Heart left ventricle (tissue), 16 donors: Measurements from ENCODE around the gene EXOC3L4. TPM values are rescaled to one million over a fixed set of nuclear protein-coding genes. Genes with fewer than 3 reads are reported as not detected.
"Not testable (repeated sequence)": the region's sequence is repeated elsewhere in the genome, so short reads cannot be mapped to it uniquely, and the experiment has no call there.

Experiments used
- ATAC-seq, 4 donors: fragments of 200-7000 bp; cut with Tn5 transposase; one replicate each; pipeline ENCODE4 v1.9.1; 2020 to 2022; ENCODE audit warnings: moderate library complexity in 4 of 4, mild to moderate bottlenecking in 3 of 4, moderate number of reproducible peaks in 1 of 4
- DNase-seq, 5 donors: peaks; one replicate each; pipeline ENCODE4 v3.0.0-alpha.2; 2020
- H3K27ac ChIP-seq, 12 donors: fragments of 200-600 bp; sonication (generic) in 4 of 12; one replicate each; pipeline versions ENCODE4 v1.5.0 to v1.8.0; 2016 to 2022; ENCODE audit warnings: mild to moderate bottlenecking in 2 of 12
- H3K27me3 ChIP-seq, 9 donors: fragments of 200-600 bp; sonication (generic) in 2 of 9; one replicate each; pipeline versions ENCODE4 v1.5.1 to v1.8.0; 2016 to 2022; ENCODE audit warnings: mild to moderate bottlenecking in 3 of 9
- H3K36me3 ChIP-seq, 9 donors: fragments of 200-600 bp; sonication (generic) in 2 of 9; one replicate each; pipeline versions ENCODE4 v1.5.0 to v1.8.0; 2018 to 2022; ENCODE audit warnings: mild to moderate bottlenecking in 2 of 9
- H3K4me1 ChIP-seq, 12 donors: fragments of 200-600 bp; sonication (generic) in 4 of 12; one replicate each; pipeline versions ENCODE4 v1.5.0 to v1.8.0; 2016 to 2022; ENCODE audit warnings: mild to moderate bottlenecking in 3 of 12
- H3K4me3 ChIP-seq, 12 donors: fragments of 200-600 bp; sonication (generic) in 4 of 12; one replicate each; pipeline versions ENCODE4 v1.5.0 to v1.8.0; 2017 to 2022; ENCODE audit warnings: mild to moderate bottlenecking in 9 of 12, moderate library complexity in 4 of 12
- H3K9me3 ChIP-seq, 12 donors: fragments of 200-600 bp; sonication (generic) in 4 of 12; one replicate each; pipeline versions ENCODE4 v1.5.0 to v1.8.0; 2016 to 2022; ENCODE audit warnings: mild to moderate bottlenecking in 1 of 12
- CTCF ChIP-seq, 12 donors: fragments of 200-600 bp; sonication (generic) in 4 of 12; IDR thresholded peaks; one replicate each; pipeline versions ENCODE4 v1.5.0 to v1.8.0; 2018 to 2022; ENCODE audit warnings: antibody characterized with exemption in 12 of 12, mild to moderate bottlenecking in 5 of 12
- POLR2A ChIP-seq, 2 donors: fragments of 450-650 bp; IDR thresholded peaks; one replicate each; pipeline ENCODE4 v1.6.1; 2017; ENCODE audit warnings: antibody characterized with exemption in 2 of 2, mild to moderate bottlenecking in 2 of 2, moderate library complexity in 2 of 2
- WGBS, 4 donors: extraction: QIAGEN DNeasy Blood & Tissue Kit in 2 of 4; methylation state at CpG; one replicate each; pipeline versions ENCODE4 v1.1.5 to v1.1.7; 2013 to 2018; 5-methylcytosine and 5-hydroxymethylcytosine counted together
- intact Hi-C, 10 donors: fragments of 100-400 bp; cut with DNase I; formaldehyde crosslinking; loops; one replicate each; pipeline versions ENCODE4 v1.11.1 to v1.14.2; 2022
- long read RNA-seq, 3 donors: library from polyadenylated mRNA; unstranded; transcript quantifications; one replicate each; pipeline ENCODE4 v2.0.0, GENCODE V29; 2020 to 2021
- polyA plus RNA-seq, 2 donors: library from polyadenylated mRNA; stranded (reverse); fragments of 200-250 nt; gene quantifications; one replicate each; pipeline ENCODE4 v1.2.3, GENCODE V29; 2013
- total RNA-seq, 9 donors: library from RNA; depleted of rRNA in 2 of 9; stranded (reverse); fragments of >200 nt in 2 of 9; fragmentation: NEBNext Ultra II Directional in 3 of 9; extraction: Animal tissue kit (Norgen Biotek cat#: 25700) in 3 of 9; gene quantifications; one replicate each; pipeline versions ENCODE4 v1.1.0 to v1.2.4, GENCODE V29; 2016 to 2023
- donor health status: ischemic (EF 13 %, LVEDD 7.1; RV severe dilation, severe dysfunction).
- donor health status: healthy with polysubstance abuse.
- donor health status: DM: no; HTN: yes; CAD: no.
- donor health status: DM: no; HTN: no; CAD: no.
- donor health status: ischemic (EF 25% LVEDD 6.9; RV normal size, moderate dysfunction).
- donor health status: ischemic (EF 25% LVEDD 5.7; RV mildly dilated, moderate dysfunction).
- donor health status: healthy.
- donor health status: DM: yes; HTN: yes; CAD: no.
- donor health status: ischemic (EF 35%, LVEDD 5.7; RV mildly dilated, moderate dysfunction).
- donor health status: nonischemic (EF 11% LVEDD 7.7; RV severe dilation, severe dysfunction).
- donor health status: DM: yes; HTN: yes; CAD: no.
- donor health status: PGD.
- donor health status: ischemic (EF 29% LVEDD 5.4; RV normal size, mild dysfunction).
- donor health status: nonischemic (EF 23%, LVEDD 6.1; RV moderate dilation, normal function).

Gene EXOC3L4
- total RNA-seq (1 to 10 TPM in 1 of 9 donors, under 1 TPM in 3, not detected in 5; 0.21 to 3.2 (median 0.48) TPM), polyA plus RNA-seq (under 1 TPM; 0.37 to 0.53 TPM)
- long read RNA-seq, donor 1 = 0 reads
- long read RNA-seq, donor 2 = 0 reads
- long read RNA-seq, donor 3 = 0 reads

GRCh38 chr14:103094406-103095209 is at the start of gene EXOC3L4:
EXOC3L4 (plus strand) TSS chr14:103094725; CDS start chr14:103100220, 5,495 bp downstream.
- 63 to 88% (median 72%) methylated on average over 17 to 23 of the region's 23 CpGs for WGBS, 4 donors
- intact Hi-C loops = loop anchor here in 3 of 10 donors (5.0 to 10.0 kb wide), 2 partner anchors 88 to 400 kb away; no protein-coding TSS in a partner anchor
- no peak for TF ChIP-seq POLR2A (IDR thresholded peaks at IDR 0.05)
- no peak for TF ChIP-seq CTCF (IDR thresholded peaks at IDR 0.05)
- H3K36me3 ChIP-seq = no peaks in the 10 kb centered on the region
- H3K9me3 ChIP-seq = no peaks in the 10 kb centered on the region
- peak within 1 kb of the TSS in 10 of 12 donors; percentile 33 to 74 (median 57) for H3K27ac ChIP-seq
- H3K27me3 ChIP-seq = peaks cover 0 to 25% (median 5%) of the 10 kb centered on the region in 9 donors
- peaks cover 0 to 32% (median 6%) of the 10 kb centered on the region in 12 donors for H3K4me1 ChIP-seq
- peak in 2 of 4 donors; percentile 38 to 47 for ATAC-seq
- peak within 1 kb of the TSS in 9 of 12 donors; percentile 7 to 44 (median 28) for H3K4me3 ChIP-seq
- peak in 1 of 5 donors; percentile 50 for DNase-seq

GRCh38 chr14:103045371-103045869 is 49.1 kb upstream of the EXOC3L4 start:
- DNase-seq (no peak), ATAC-seq (peak in 3 of 4 donors; percentile 16 to 41 (median 25))
- Histone ChIP-seq H3K4me3 (no peak overlapping the region), H3K27me3 (no peaks in the 10 kb centered on the region), H3K36me3 (peaks cover 0 to 23% (median 14%) of the 10 kb centered on the region in 9 donors), H3K4me1 (peaks cover 0 to 48% (median 30%) of the 10 kb centered on the region in 12 donors), H3K27ac (no peak overlapping the region), H3K9me3 (peaks cover 0 to 7% (median 0%) of the 10 kb centered on the region in 12 donors)
- intact Hi-C loops = no loop called here
- TF ChIP-seq POLR2A (IDR thresholded peaks at IDR 0.05) (no peak), CTCF (IDR thresholded peaks at IDR 0.05) (no peak)
- WGBS, 4 donors = 30 to 32% (median 31%) methylated on average over 15 of the region's 15 CpGs

- intact Hi-C loops, H3K9me3 ChIP-seq, DNase-seq, ATAC-seq, H3K4me3 ChIP-seq, H3K27ac ChIP-seq, H3K27me3 ChIP-seq: not testable (repeated sequence)
- 86 to 97% (median 96%) methylated on average over 8 of the region's 8 CpGs for WGBS, 4 donors
- peaks cover 0 to 63% (median 40%) of the 10 kb centered on the region in 12 donors for H3K4me1 ChIP-seq
- H3K36me3 ChIP-seq = peaks cover 0 to 11% (median 6%) of the 10 kb centered on the region in 9 donors
Measured at GRCh38 chr14:103047453-103047852, 47.1 kb upstream of the EXOC3L4 start.

GRCh38 chr14:103050935-103051334 is 43.6 kb upstream of the EXOC3L4 start:
- Histone ChIP-seq H3K36me3 (peaks cover 0 to 9% (median 0%) of the 10 kb centered on the region in 9 donors), H3K27ac (no peak overlapping the region), H3K4me3 (no peak overlapping the region), H3K9me3 (no peaks in the 10 kb centered on the region), H3K4me1 (peaks cover 0 to 72% (median 44%) of the 10 kb centered on the region in 12 donors), H3K27me3 (no peaks in the 10 kb centered on the region)
- WGBS, 4 donors = 72 to 75% (median 74%) methylated on average over 5 of the region's 5 CpGs
- intact Hi-C loops = loop anchor here in 2 of 10 donors (5.0 to 10.0 kb wide), 2 partner anchors 39 to 46 kb away; no protein-coding TSS in a partner anchor
- ATAC-seq (no peak), DNase-seq (no peak)
- TF ChIP-seq POLR2A (IDR thresholded peaks at IDR 0.05) (no peak), CTCF (IDR thresholded peaks at IDR 0.05) (no peak)
